Measurements from ENCODE around the gene SLC25A51.

The SLC25A51 gene

GRCh38 chr9:37839496-37840461, 64.1 kb downstream of the SLC25A51 start:
- TF ChIP-seq EP300 (IDR thresholded peaks at IDR 0.05; ENCODE audit: borderline replicate concordance) (no peak), EGR1 (IDR thresholded peaks at IDR 0.05) (no peak), REST (IDR thresholded peaks at IDR 0.05; ENCODE audit: low read depth) (no peak), TAF1 (IDR thresholded peaks at IDR 0.05; ENCODE audit: low read depth) (no peak), YY1 (IDR thresholded peaks at IDR 0.05; ENCODE audit: low read depth) (no peak), CREB1 (IDR thresholded peaks at IDR 0.05; ENCODE audit: low read depth) (no peak), TCF12 (IDR thresholded peaks at IDR 0.05; ENCODE audit: low read depth) (no peak), NFIC (IDR thresholded peaks at IDR 0.05) (no peak), CEBPB (IDR thresholded peaks at IDR 0.05) (no peak)
